KMS-11 (cell line): ENCODE data around the gene WDR41.

Experiments used
- H2AFZ ChIP-seq: fragments of 200-600 bp; sonication (generic); 2 replicates; pipeline ENCODE4 v1.6.1; 2016; ENCODE audit warnings: antibody characterized with exemption, mixed run types, low read depth
- H3K27ac ChIP-seq: fragments of 200-600 bp; sonication (generic); 2 replicates; pipeline ENCODE4 v1.6.1; 2016; ENCODE audit warnings: mild to moderate bottlenecking, mixed run types
- H3K27me3 ChIP-seq: fragments of 200-600 bp; sonication (generic); 2 replicates; pipeline ENCODE4 v1.6.1; 2017; ENCODE audit warnings: mild to moderate bottlenecking, low read depth, mixed run types, moderate library complexity; ENCODE audit not compliant: insufficient read depth
- H3K36me3 ChIP-seq: fragments of 200-600 bp; sonication (generic); 2 replicates; pipeline ENCODE4 v1.6.1; 2017; ENCODE audit warnings: mild to moderate bottlenecking, mixed run types; ENCODE audit not compliant: insufficient read depth
- H3K4me1 ChIP-seq: fragments of 200-600 bp; sonication (generic); 2 replicates; pipeline ENCODE4 v1.6.1; 2016; ENCODE audit warnings: mild to moderate bottlenecking, low read depth, mixed run types; ENCODE audit not compliant: poor library complexity, severe bottlenecking
- H3K4me2 ChIP-seq: fragments of 200-600 bp; sonication (generic); 2 replicates; pipeline ENCODE4 v1.7.0; 2016; ENCODE audit warnings: mild to moderate bottlenecking, mixed run types
- H3K4me3 ChIP-seq: fragments of 200-600 bp; sonication (generic); IDR thresholded peaks from 2 replicates; pipeline ENCODE4 v1.6.1; 2017; ENCODE audit warnings: low read depth, low read length, mixed read lengths; ENCODE audit not compliant: insufficient read depth
- H3K79me2 ChIP-seq: fragments of 200-600 bp; sonication (generic); 2 replicates; pipeline ENCODE4 v1.6.1; 2016; ENCODE audit warnings: low read depth, mixed run types; ENCODE audit not compliant: insufficient read depth
- H3K9ac ChIP-seq: fragments of 200-600 bp; sonication (generic); 2 replicates; pipeline ENCODE4 v1.6.1; 2016; ENCODE audit warnings: mild to moderate bottlenecking, mixed run types
- H4K20me1 ChIP-seq: fragments of 200-600 bp; sonication (generic); 2 replicates; pipeline ENCODE4 v1.6.1; 2016; ENCODE audit warnings: mild to moderate bottlenecking, mixed run types; ENCODE audit not compliant: insufficient read depth
- CTCF ChIP-seq: fragments of 200-600 bp; sonication (generic); conservative IDR thresholded peaks from 2 replicates; pipeline ENCODE4 v1.6.1; 2017; ENCODE audit warnings: low read depth, mild to moderate bottlenecking, antibody characterized with exemption, low read length, moderate library complexity, mixed read lengths

WDR41 gene

GRCh38 chr5:77491783-77492652 is at the start of gene WDR41:
TSS of gene WDR41 (minus strand) at chr5:77492316. CDS start at chr5:77492220, 96 bp downstream.
- H3K27ac ChIP-seq = peak within 1 kb of the TSS; percentile 79
- peaks cover 15% of the 10 kb centered on the region for H3K4me1 ChIP-seq
- peak within 1 kb of the TSS; percentile 81 for H2AFZ ChIP-seq
- H3K36me3 ChIP-seq = no peaks in the 10 kb centered on the region
- H3K4me2 ChIP-seq = peak within 1 kb of the TSS; percentile 57
- H3K9ac ChIP-seq = peak within 1 kb of the TSS; percentile 87
- peak; percentile 89 for TF ChIP-seq CTCF
- H3K27me3 ChIP-seq = no peaks in the 10 kb centered on the region
- no peaks in the 10 kb centered on the region for H4K20me1 ChIP-seq
- H3K79me2 ChIP-seq = peaks cover 8% of the 10 kb centered on the region; the same call in 1 of the 2 replicates
- H3K4me3 ChIP-seq = no peak within 1 kb of the TSS

GRCh38 chr5:77531297-77531696 is 39.2 kb upstream of the WDR41 start:
- H4K20me1 ChIP-seq = no peaks in the 10 kb centered on the region
- H3K79me2 ChIP-seq = no peaks in the 10 kb centered on the region
- no peaks in the 10 kb centered on the region for H3K36me3 ChIP-seq
- H3K4me3 ChIP-seq = no peak overlapping the region
- H3K27ac ChIP-seq = no peak overlapping the region
- H3K9ac ChIP-seq = no peak overlapping the region
- no peaks in the 10 kb centered on the region for H3K4me1 ChIP-seq
- H3K4me2 ChIP-seq = no peak overlapping the region
- no peak overlapping the region for H2AFZ ChIP-seq
- H3K27me3 ChIP-seq = no peaks in the 10 kb centered on the region
- TF ChIP-seq CTCF = no peak

GRCh38 chr5:77518304-77518703 is 26.2 kb upstream of the WDR41 start:
- H2AFZ ChIP-seq = no peak overlapping the region
- no peaks in the 10 kb centered on the region for H3K27me3 ChIP-seq
- TF ChIP-seq CTCF = peak; percentile 51; the same call in 1 of the 2 replicates
- no peak overlapping the region for H3K4me2 ChIP-seq
- no peak overlapping the region for H3K27ac ChIP-seq
- H3K4me3 ChIP-seq = no peak overlapping the region
- no peaks in the 10 kb centered on the region for H3K4me1 ChIP-seq
- no peaks in the 10 kb centered on the region for H3K36me3 ChIP-seq
- H4K20me1 ChIP-seq = no peaks in the 10 kb centered on the region
- H3K79me2 ChIP-seq = no peaks in the 10 kb centered on the region
- H3K9ac ChIP-seq = no peak overlapping the region

- no peak overlapping the region for H3K9ac ChIP-seq
- no peaks in the 10 kb centered on the region for H3K79me2 ChIP-seq
- TF ChIP-seq CTCF = no peak
- H3K4me2 ChIP-seq = no peak overlapping the region
- no peak overlapping the region for H2AFZ ChIP-seq
- no peak overlapping the region for H3K27ac ChIP-seq
- H4K20me1 ChIP-seq = no peaks in the 10 kb centered on the region
- no peak overlapping the region for H3K4me3 ChIP-seq
- H3K4me1 ChIP-seq = no peaks in the 10 kb centered on the region
- H3K36me3 ChIP-seq = no peaks in the 10 kb centered on the region
- no peaks in the 10 kb centered on the region for H3K27me3 ChIP-seq
Observed at GRCh38 chr5:77514457-77514856, 22.3 kb upstream of the WDR41 start.
